Daoy (cell line): ENCODE measurements around the gene ANKRD65. TPM values are rescaled to one million over a fixed set of nuclear protein-coding genes. Genes with fewer than 3 reads are reported as not detected.

Experiments
- DNase-seq: peaks from one replicate; pipeline ENCODE4 v3.0.0-alpha.2; 2015; ENCODE audit warnings: low read depth
- total RNA-seq: library from RNA; depleted of rRNA; stranded (reverse); fragments of >200 nt; shearing (Covaris generic); gene quantifications from 2 replicates; pipeline ENCODE4 v1.2.3, GENCODE V29; 2014

The ANKRD65 gene
- total RNA-seq, 1 experiment from 2014 or later = not detected

DNA sequence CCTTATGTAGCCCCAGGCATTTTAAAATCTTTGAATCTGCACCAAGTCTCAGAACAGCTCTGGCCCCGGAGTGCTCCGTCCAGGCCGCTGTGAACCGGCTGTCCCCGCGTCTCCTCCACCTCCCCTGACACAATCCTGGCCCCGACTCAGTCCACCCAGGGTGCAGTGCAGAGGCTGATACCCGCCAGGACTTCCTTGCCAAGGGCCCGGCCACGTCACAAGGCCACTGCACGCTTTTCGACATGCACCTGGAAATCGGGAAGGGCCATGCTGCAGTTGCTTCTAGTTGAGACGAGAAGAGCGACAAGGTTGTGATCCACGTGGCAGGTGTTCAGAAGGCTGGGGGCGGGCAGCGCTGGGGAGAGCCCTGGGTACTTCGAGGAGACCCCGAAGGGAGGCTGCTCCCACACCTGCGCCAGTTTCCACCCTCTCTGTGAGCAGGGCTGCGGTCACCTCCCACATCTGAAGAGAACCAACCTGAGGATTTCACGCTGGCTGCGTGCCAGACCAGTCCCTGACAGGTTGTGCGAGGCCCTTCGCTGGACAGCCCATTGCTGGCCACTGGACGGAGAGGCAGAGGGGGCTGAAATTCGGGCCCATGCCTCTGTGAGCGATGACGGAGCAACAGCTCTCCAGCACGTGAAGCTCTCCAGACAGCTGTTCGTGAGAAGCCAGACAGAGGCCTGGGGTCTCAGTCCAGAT, 21.1 kb upstream of the ANKRD65 start:
- no peak for DNase-seq

- peak; percentile 66 for DNase-seq
These were observed 20.2 kb upstream of the ANKRD65 start for GRCh38 chr1:1441002-1441888.

GRCh38 chr1:1440262-1441001, 19.4 kb upstream of the ANKRD65 start:
- no peak for DNase-seq

GRCh38 chr1:1439546-1440261, 18.6 kb upstream of the ANKRD65 start:
- no peak for DNase-seq

DNA sequence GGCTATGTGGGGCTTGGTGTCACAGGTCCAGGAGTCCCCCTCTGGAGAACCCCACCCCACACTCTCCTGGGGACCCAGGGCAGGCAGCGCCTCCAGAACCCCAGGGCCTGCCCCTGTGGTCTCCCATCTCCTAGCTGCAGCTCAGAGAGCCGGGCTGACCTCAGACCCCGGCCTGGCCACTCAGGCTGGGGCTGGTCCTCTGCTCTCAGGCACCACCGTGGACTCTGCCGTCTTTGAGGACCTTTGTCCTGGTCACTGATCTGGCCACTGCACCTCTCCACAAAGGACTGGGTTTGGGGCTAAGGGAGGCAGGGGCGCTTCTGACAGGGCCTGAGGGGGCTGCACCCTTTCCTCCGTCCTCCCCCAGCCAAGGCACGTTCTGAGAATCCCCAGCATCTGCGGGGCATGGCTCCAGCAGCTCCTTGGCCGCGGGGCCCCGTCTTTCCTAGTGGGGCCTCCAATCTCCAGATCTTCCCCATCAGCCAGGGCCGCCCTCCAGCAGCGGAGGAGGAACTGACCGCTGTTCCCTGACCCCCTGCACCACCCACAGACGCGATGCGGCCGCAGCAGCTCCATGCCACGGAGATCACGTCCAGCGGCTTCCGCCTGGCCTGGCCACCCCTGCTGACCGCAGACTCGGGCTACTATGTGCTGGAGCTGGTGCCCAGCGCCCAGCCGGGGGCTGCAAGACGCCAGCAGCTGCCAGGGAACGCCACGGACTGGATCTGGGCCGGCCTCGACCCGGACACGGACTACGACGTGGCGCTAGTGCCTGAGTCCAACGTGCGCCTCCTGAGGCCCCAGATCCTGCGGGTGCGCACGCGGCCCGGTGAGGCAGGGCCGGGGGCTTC, 17.7 kb upstream of the ANKRD65 start:
- DNase-seq = no peak

DNA sequence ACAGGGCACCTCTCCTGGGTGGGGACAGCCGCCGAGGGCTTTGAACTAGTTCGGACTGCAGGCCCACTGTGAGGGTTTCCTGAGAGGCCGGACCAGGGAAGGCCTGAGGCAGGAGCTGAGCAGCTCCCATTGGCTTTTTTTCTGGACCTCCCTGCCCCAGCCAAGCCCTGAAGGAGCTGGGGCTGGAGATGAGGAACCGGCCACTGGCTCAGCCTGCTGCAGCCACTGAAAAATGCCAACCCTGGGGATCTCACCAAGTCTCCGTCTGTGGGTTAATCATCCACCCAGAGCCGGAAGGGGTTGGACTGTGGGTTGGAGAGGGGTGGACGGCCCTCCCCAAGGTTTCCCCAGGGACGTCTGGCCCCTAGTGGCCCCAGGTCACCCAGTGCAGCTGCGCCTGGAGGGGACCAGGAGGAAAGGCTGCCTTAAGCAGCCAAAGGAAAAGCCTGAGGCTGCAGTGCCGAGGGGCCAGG, 16.9 kb upstream of the ANKRD65 start:
- DNase-seq = no peak

GRCh38 chr1:1437033-1437903, 16.2 kb upstream of the ANKRD65 start:
- DNase-seq = no peak

GRCh38 chr1:1436630-1437032, 15.6 kb upstream of the ANKRD65 start:
- DNase-seq = no peak

- no peak for DNase-seq
These were observed 15.0 kb upstream of the ANKRD65 start for GRCh38 chr1:1435911-1436629.

DNA sequence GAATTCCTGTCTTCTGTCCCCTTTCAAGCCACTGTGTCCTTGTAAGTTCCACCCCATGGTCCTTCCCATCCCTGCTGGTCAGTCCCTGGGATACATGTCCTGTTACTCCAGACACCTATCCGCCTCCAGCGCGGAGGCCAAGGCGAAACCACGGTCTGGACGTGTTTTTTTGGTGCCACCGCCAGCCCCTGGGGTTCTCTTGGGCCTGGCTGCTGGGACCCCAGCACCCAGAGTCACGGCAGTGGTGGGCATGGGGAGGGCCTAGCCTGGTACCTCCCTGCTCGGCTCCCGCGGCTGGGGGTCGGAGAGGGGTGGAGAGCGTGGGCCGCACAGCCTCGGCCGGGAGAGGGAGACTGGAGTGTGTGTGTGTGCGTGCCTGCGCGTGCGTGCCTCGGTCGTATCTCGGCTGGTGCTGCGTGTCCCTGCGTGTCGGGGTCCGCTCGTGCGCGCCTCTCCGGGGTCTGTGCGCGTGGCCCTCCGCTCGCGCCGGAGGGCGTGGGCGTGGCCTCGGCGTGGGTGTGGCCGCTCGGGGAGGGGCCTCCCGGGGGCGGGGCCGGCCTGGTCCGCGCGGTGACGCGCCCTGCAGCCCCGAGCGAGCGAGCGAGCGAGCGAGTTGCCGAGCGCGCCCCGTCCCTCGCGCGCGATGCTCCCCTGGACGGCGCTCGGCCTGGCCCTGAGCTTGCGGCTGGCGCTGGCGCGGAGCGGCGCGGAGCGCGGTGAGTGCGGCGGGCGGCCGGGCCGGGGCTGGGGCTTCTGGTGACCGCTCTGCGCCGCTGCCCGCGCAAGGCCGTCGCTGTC, 14.2 kb upstream of the ANKRD65 start, which contains the start of gene VWA1:
Gene VWA1, plus strand, starts transcription at position 585 of the 798 bp plus-strand sequence. Its CDS starts 59 bp downstream, at position 644.
- peak; percentile 80 for DNase-seq

DNA sequence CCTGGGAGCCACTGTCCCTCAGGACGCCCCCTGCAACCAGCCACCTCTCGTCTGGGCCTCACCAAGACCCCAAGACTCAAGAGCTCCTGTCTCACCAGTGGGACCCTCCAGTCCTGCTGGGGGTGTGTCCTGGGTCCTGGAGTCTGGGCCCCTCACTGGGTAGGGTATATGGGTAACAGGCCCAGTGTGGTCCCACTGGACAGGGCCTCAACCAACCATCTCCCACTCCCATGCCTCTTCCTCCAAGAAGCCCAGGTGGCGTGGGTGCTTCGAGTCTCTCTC, 13.7 kb upstream of the ANKRD65 start:
- DNase-seq = no peak

DNA sequence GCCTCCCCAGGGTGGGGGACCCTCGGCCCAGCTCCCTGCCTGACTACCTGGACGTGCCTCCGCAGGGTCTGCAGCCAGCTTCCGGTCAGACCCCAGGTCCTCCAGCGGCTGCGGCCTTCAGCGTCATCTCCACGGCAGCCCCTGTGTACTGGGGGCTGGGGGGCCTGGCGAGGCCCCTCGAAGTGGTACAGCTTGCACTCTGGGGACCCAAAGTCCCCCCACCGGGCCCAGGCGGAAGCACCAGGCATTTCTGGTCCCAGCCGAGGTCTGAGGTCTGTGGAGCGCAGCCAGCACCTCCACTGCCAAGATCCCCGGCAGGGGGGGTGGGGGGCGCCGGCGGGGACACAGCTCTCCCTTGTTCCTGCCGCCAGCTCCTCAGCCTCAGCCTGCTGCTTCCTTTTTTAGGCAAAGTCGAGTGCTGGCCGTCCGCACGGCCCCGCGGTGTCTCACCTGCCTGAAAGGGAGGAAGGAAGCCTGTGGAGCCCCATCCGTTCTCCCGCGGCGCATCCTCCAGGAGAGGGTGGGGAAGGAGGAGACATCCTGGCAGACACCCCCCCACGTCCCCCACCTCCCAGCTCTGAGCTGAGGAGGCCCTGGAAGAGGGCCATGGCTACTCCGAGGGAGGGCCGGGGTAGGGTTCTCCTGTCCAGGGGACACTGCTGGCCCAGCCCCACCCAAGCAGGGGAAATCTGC, 13.2 kb upstream of the ANKRD65 start:
- no peak for DNase-seq

GRCh38 chr1:1433804-1434130, 12.7 kb upstream of the ANKRD65 start:
- DNase-seq = peak; percentile 80

- peak; percentile 55 for DNase-seq
These were observed 12.1 kb upstream of the ANKRD65 start for GRCh38 chr1:1432951-1433803.

GRCh38 chr1:1432274-1432950, 11.3 kb upstream of the ANKRD65 start:
- no peak for DNase-seq

DNA sequence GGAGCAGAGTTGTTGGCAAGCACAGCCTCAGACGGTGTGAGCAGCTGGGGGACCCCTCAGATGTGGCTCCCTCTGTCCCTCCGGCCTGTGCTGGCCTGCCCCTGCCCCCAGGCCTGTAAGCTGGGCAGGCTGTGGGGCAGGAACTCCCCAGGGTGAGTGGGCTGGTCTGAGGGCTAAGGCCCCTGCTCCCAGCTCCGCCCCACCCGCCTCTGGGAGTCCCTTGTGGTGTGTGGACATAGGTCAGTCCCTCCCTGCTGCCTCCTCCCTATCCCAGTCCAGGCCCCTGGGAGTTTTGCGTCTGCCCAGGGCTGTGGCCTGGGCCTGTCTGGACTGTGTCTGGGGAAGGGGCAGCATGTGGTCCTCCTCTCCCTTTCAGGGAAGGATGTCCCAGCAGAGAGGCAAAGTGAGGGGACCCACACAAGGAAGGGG, 10.8 kb upstream of the ANKRD65 start:
- DNase-seq = no peak
